GM21737 (cell line): ENCODE results near the gene SHISA6.

Experiments used
- ATAC-seq: cut with Tn5 transposase; IDR thresholded peaks from one replicate; pipeline ENCODE4 v1.9.1; 2021; ENCODE audit warnings: mild to moderate bottlenecking, moderate library complexity; ENCODE audit not compliant: unreplicated experiment

SHISA6 gene

DNA sequence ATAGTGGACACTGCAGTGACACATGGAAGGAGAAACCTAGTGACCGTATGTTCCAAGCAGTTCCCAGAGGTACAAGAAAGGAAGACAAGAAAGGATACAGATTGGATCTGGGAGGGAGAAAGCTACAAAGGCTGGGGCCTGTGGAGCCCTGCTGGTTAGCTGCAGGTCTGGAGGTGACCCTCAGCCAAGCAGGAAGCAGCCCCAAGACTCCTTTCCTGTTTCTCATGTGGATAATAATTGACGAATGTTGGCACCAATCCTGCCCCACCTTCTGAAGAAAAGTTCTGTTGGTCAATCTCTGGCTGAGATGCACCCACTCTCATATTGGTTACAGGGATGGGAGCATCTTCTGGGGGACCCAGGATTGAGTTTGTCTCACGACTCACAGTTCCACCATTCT lies 99.8 kb downstream of the SHISA6 start:
- ATAC-seq = no peak

DNA sequence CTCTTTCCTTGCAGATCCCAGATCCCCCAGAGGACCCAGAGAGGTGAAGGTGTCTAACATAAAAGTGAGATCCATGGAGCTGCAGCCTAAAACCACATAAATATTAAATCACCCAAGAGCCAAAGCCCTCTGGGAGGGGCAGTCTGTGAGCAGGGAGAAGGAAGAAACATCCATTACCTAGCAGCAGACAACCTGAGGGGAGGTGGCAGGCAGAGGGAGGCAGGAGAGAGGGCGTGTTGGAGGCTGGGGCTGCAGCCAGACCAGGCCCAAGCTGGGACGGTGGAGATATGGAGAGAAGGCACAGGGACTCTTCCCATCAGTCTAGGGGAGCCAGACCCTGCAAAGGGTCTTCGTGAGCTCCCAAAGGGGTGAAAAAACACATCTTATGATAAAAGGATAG lies 101.1 kb downstream of the SHISA6 start:
- no peak for ATAC-seq

DNA sequence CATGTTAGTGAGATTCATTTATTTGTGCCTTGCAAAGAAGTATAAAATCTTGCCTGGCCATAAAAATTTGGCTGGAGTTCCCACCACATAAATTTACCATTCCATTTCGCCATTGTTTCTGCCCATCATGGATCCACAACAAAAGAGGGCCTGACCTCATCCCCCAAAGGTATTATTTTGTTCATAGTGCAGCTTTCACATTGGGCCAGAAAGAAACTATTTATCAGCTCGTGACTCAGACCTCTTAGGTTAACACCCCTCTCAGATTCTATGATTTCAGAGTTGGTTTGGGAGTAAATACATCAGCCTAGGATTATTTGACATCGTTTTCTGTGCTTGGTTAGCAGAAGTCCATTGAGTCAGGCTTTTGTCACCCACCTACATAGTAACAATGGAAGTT lies 108.1 kb downstream of the SHISA6 start:
- ATAC-seq = no peak

DNA sequence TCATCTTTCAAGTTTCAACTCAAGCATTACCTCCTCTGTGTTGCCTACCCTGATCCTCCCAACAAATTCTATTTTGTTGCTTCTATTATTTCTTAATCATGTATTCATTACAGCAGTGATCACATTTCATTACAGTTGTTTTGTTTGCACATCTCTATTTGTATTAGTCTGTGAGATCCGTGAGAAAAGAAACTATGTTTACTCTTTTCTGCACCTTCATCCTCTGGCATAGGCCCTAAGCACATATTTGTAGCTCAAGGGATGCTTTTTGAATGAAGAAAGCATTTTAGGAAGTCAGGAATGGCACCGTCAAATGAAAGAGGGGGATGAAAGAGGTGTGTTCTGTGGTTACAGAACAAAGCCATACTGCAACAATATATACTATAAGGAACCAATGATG lies 110.5 kb downstream of the SHISA6 start:
- ATAC-seq = no peak

DNA sequence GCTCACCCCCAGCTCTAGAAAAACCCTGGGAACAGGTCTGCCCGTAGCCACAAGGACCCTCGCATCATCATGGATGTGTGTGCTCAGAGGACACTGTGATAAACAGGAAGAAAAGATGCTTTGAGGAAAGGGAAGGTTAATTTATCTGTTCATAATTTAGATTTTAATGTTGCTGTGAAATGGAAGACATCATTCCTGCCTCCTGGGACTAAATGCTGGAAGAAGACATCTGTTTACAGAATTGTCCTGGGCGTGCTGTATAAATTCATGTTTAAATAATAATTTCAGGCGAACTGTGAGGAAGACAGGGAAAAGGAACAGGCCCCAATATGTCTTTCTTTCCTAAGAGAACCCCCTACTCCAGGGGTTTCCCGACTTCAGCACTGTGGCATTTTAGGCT lies 112.6 kb downstream of the SHISA6 start:
- ATAC-seq = no peak

DNA sequence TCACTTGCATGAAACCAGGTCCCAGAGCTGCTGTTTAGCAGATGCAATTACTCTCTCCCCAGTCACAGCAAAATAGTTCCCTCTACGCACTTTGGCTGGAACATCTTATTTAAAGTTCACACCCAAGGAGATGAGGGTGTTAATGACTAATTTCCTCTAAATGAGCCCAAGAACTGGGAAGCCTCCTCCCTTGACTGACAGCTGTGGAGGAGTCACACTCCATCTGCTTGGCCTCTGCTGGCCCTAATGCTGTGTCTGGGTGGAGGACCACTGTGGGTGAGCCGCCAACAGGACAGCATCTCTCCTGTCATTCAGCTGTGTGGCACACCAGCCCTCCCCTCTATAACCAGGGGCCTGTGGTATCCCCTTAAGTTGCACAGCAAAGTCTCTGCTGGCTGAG lies 115.4 kb downstream of the SHISA6 start:
- ATAC-seq = no peak

DNA sequence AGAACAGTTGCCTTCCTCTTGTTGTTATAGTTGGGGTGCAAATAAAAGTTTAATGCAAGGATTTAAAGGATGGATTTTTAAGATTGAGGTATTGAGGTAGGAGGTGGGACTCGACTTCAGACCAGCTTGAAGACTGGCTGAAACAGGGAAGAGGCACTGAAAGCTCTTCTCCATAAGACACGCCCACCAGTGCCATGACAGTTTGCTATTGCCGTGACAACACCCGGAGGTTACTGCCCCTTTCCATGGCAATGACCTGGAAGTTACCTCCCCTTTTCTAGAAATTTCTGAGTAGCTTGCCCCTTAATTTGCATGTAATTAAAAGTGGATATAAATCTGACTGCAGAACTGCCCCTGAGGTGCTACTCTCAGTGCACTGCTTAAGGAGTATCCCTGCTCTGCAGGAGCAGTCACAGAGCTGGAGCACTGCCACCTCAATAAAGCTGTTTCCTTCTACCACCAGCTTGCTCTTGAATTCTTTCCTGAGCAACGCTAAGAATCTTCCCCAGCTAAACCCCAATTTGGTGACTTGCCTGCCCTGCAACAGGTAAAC lies 122.6 kb downstream of the SHISA6 start:
- no peak for ATAC-seq

DNA sequence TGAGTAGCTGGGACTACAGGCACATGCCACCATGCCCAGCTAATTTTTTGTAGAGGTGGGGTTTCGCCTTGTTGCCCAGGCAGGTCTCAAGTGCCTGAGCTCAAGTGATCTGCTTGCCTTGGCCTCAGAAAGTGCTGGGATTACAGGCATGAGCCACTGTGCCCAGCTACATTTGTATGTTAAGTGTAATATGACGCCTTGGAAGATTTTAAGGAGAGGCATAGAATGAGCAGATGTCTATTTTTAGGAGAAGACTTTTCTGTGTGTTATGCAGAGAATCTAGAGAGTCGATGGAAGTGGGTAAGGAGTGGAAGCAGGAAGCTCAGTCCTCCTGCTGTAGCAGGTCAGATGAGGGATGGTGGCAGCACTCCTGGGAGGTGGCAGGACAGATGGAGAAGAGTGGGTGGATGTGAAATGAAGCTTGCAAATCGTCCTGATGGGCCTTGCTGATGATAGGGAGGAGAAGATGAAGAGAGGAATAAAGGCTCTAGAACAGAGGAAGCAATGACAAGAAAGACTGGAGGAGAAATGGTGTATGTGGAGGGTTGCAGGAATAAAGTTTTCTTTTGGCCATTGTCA lies 125.3 kb downstream of the SHISA6 start:
- no peak for ATAC-seq

DNA sequence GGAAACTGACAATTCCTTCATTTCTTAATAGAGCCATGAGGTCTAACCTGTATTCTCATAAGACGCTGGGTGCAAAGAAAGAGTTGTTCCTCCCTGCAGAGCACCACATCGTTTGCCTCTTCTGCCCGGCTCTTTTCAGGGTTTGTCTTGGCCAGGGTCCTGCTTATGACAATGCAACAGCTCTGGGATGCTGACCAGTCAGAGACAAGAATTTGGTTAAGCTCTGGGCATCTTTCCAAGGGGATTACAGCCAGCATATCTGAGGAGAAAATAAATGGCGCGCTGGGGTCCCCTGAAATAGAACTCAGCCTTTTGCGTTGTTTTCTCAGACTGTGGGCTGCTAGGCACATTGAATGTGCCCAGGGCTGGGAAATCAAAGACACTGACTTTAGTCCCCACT lies 128.6 kb downstream of the SHISA6 start:
- no peak for ATAC-seq

DNA sequence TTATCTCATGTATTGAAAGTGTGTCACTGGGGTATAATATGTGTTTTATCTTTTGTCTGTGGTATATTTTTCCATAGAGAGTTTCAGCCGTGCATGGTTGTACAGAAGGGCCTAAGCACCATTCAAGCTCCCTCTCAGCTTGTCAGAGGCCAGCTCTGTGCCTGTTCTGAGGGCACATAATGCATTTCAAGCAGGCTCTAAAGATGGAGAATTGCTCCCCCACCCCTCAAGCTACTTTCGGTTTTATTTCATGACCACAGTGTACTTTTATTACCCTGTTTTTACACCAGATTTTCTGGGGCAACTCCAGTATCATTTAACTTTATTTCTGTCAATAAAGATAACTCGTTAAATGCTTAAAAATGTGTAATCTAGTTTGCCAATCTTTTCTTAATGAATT lies 131.7 kb downstream of the SHISA6 start:
- ATAC-seq = no peak

DNA sequence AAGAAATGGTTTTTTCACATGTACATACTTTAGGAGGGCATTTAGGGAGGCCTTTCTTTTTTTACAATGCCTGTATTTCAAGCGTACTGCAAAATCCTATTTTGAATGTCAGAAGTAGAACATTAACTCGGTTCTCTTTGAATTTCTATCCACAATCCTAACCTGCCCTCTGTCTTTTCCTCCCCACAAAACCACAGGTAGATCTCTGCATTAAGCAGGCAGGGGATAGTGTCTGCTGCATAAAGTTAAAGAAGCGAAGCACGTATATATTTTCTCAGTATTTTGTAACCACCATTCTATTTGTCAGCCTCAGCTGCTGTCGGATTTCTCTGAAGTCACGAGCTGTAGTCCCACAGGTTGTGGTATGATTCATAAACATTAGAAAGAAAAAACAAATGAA lies 137.5 kb downstream of the SHISA6 start:
- no peak for ATAC-seq

DNA sequence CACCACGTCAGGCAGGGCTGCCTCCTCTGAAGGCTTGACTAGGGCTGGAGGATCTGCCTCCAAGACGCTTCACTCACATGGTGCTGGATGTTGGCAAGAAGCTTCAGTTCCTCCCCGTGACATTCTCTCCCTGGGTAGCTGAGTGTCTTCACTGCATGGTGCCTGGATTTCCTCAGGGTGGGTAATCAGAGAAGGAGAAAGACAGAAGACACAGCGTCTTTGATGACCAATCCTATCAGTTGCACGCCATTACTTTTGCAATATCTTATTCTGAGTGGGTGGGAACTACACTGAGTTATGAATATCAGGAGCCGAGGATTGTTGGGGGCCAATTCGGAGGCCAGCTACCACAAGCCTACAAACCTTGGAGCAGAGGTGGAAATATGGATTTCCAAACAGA lies 139.7 kb downstream of the SHISA6 start:
- no peak for ATAC-seq

DNA sequence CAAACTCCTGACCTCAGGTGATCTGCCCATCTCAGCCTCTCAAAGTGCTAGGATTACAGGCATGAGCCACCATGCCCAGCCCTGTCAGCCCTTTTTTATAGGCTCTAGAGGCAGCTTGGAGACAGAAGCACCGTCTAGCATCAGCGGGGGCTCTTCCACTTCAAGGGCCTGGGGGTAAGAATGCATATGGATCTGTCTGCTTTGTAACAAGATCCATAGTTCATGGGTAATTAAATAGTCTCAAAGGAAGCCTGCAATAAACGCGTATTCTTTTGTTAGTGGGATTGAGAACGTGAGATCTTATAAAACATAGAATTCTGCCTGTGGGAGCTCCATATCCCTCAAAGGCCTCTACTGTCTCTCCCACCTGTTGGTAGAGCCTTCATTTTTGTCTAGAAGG lies 142.1 kb downstream of the SHISA6 start:
- ATAC-seq = no peak

DNA sequence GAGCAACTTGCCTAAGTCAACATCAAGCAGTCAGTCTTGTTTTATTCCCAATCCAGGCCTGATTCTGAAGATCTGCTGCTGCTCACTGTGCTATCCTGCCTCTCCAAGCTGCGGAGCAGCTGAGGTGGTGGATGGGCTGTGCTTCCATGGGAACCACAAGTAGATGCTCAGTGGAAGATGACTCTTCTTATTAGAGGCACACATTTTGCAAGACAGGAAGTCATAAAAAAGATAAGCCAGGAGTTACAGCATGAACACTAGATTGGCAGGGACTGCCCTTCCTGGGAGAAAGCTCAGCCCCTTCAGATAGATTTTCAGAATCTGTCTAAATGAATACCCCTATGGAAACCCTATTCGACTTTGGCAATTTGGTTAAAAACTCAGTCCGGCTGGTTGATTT lies 143.1 kb downstream of the SHISA6 start:
- no peak for ATAC-seq

DNA sequence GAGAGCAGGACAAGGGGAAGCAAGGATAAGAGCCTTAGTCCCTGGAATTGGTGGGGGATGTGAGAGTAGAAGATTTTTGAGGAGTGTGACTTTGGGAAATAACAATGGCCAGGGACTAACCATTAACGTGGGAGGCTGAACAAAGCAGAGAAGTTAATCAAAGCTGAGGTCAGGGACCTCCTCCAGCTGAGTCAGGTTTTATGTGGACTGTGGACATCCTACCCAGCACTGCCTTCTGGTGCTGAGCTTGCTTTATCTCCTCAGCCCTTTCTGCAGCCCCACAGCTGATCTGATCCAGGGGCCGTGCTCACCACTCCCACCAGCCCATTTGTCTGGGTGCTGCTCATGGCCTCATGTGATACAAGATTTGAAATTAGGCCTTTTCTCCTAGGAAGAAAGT lies 146.6 kb downstream of the SHISA6 start:
- no peak for ATAC-seq

DNA sequence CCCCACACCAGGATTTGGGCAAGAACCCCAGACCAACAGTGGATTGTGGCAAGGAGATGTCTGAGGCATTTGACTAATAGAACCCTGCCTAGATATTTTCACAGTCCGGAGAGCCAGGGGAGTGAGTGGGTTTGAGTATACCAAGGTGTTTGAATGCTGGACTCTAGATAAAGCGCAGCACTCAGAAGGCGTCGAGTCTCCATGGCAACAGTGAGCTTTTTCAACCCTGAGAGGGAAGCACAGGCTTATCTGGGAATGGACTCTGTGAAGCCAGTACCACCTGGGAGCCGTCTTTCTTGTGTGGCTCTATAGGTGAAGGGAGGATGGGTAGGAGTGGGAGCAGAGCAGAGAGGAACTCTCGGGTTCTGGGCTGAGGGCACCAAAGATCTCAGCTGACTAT lies 147.0 kb downstream of the SHISA6 start:
- no peak for ATAC-seq

DNA sequence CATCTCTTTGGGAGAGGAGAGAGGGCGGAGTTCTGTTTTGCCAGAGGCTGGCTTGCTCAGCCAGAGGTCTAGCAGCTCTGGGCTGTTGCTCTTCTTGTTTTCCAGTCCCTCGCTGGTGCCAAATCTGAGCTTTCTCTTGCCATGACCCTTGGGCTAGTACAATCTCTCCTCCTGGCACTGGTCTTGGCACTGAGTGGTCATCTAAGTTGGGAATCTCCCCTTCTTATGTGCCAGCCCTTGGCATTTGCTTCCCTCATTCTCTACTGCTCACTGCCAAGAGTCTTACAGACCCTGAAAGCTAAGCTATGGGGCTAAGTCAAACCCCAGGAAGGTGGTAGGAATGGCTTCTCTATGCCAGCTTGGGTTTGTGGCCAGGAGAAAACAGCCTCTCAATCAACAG lies 148.6 kb downstream of the SHISA6 start:
- ATAC-seq = no peak

DNA sequence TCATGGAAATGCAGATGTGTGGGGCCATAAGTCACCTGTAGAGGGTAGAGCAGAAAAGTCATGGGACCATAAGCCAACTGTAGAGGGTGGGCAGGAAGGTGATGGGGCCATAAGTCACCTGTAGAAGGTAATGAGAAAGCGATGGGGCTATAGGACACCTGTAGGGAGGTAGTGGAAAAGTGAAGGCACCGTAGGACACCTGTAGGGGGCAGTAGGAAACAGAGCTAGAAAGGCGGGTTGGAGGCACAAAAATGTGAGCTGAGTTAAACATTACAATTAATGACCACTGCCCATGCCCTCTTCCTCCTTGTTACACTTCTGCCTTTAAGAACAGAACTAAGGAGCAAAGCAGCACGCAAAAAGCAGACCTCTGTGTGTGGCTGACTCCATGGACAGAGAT lies 150.1 kb downstream of the SHISA6 start:
- ATAC-seq = no peak

DNA sequence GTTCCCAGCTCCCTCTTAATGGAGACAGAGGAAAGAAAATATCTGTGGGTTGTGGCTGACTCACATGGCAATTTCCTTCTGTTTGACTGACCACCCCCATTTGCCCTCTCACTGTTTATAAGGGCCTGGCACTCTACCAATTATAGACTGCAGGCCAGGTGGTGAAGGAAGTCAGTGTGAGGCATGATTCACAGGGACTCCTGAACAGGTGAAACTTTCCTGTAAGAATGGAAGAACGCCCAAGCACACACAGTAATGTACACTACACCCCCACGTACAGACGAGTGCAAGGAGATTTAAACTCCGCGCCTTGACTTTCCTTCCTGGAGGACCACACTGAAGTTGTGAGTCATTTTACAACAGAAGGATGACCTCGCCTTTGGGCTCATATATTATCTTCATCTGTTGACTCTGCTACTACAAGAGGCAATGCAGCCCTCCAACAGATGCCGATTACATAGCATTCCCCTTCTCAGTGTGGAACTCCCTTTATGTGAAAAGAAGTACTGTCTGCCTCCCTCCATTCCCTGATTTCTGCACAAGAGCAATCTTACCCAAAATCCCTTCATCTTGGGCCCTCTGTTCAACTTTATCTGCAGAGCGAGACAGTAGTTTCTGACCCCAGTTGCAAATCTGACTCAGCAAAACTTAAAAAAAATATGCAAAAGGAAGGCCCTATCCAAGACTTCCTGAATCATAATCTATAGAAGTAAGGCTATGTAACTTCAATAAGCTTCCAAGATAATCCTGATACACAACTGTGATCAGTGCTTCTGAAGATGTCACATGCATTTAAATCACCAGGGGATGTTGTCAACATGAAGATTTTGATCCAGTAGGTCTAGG lies 163.6 kb downstream of the SHISA6 start:
- ATAC-seq = no peak

DNA sequence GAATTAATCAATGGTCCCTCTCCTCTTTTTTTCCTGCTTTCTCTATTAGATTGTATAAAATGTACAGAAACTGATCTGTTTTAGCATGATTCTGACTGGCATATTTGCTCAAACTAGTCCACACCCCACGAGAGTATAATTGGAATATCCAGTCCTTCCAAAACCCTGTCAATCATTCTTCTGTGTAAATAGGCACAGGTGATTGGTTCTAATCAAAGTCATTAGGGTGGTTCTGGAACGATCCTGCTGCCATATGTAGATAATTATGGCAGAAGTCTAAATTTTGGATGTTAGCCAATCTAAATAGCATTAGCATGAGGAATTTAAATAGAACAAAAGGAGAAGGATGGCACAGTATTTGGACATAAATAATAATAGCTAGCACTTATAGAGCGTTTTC lies 165.7 kb downstream of the SHISA6 start:
- no peak for ATAC-seq

DNA sequence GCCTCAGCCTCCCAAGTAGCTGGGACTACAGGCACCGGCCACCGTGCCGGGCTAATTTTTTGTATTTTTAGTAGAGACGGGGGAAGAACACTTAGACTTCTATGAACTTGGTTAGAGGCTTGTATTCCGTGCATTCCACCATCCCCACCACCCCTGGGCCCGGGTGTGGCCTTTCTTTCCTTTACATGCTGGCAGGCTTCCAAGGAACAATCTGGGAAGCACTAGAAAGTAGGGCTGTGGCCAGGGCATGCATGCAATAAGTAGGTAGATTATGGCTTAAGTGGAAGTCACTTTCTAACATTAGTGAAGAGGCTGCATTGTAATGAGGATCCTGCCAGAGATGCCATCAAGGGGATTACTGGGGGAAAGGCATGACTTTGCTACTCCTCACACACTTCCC lies 171.6 kb downstream of the SHISA6 start:
- no peak for ATAC-seq

DNA sequence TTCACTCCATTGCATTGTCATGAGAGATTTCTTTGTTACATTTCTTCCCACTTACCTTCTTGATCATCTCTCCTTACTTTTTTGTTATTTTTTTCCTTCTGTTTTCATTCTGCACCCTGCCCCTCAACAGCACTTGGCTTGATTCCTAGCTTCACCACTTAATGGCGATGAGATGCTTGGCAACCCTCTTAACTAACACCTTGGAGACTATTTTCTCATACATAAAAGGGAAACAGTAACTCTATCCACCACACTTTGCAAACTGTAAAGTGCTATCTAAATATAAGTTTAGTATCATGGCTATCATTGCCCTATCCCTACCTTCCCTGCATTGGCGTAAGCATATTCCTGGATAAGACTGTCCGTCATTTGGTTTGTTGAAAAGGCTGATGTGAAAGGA lies 177.3 kb downstream of the SHISA6 start:
- no peak for ATAC-seq

DNA sequence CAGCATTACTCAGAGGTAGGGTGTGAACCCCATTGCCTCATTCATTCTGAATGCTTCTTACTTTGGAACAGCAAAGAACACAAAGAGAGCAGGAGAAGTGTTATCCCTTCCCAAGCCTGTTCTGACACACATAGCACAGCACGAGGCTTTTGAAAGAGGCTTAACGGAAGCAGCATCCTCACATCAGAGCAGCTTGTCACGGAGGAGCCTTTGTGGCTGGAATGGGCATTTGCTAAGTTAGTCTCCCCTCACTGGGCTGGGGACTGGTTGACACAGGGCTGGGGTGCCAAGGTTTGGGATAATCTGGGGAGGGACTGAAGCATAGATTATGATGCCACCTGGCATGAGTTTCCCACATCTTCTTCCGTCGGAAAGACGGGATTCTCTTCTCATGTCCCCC lies 189.7 kb downstream of the SHISA6 start:
- ATAC-seq = no peak
